PC-9 (cell line): ENCODE results near the gene SLC43A3. TPM values are rescaled to one million over a fixed set of nuclear protein-coding genes. Genes with fewer than 3 reads are reported as not detected.
A peak's percentile ranks its signal among the peaks of the same experiment; 100 is the strongest.

Experiments
- BruUV-seq: library from RNA; stranded (reverse); fragments of 400-500 nt; replicated peaks from 2 replicates; lab custom pipeline; 2021; lab: Mats Ljungman, UMichigan
- CTCF ChIA-PET: fragments of 300-600 bp; sonication (Branson Sonifier 250); formaldehyde crosslinking; loops from one replicate; lab custom pipeline; 2022; ENCODE audit warnings: antibody characterized with exemption; lab: Charles Lee
- POLR2A ChIA-PET: fragments of 300-600 bp; sonication (Branson Sonifier 250); formaldehyde crosslinking; loops from one replicate; lab custom pipeline; 2022; ENCODE audit warnings: antibody characterized with exemption; ENCODE audit not compliant: unreplicated experiment; lab: Charles Lee
- DNase-seq, 2 experiments: peaks; one replicate each; pipeline versions ENCODE4 v3.0.0 to v3.0.0-alpha.2; 2015 to 2022; ENCODE audit warnings: mixed read lengths in 1 of 2
- H2AFZ ChIP-seq: fragments of 200-600 bp; sonication (generic); 2 replicates; pipeline ENCODE4 v1.8.1; 2017; ENCODE audit warnings: antibody characterized with exemption
- H3F3A ChIP-seq: fragments of 200-600 bp; sonication (generic); 2 replicates; pipeline ENCODE4 v1.8.1; 2017; ENCODE audit warnings: antibody characterized with exemption, mild to moderate bottlenecking, low read depth; ENCODE audit not compliant: insufficient read depth
- H3K27ac ChIP-seq: fragments of 200-600 bp; sonication (generic); 2 replicates; pipeline ENCODE4 v1.6.1; 2016; ENCODE audit warnings: mixed run types
- H3K27me3 ChIP-seq: fragments of 200-600 bp; sonication (generic); 2 replicates; pipeline ENCODE4 v1.6.1; 2016; ENCODE audit warnings: low read depth, mixed run types; ENCODE audit not compliant: insufficient read depth
- H3K36me3 ChIP-seq: fragments of 200-600 bp; sonication (generic); 2 replicates; pipeline ENCODE4 v1.6.1; 2016; ENCODE audit warnings: low read depth, mixed run types
- H3K4me1 ChIP-seq: fragments of 200-600 bp; sonication (generic); replicated peaks from 2 replicates; pipeline ENCODE4 v1.6.1; 2016; ENCODE audit warnings: mixed run types; ENCODE audit not compliant: insufficient read depth
- H3K4me2 ChIP-seq: fragments of 200-600 bp; sonication (generic); 2 replicates; pipeline ENCODE4 v1.6.1; 2017; ENCODE audit warnings: mixed run types
- H3K4me3 ChIP-seq: fragments of 200-600 bp; sonication (generic); 2 replicates; pipeline ENCODE4 v1.6.1; 2016; ENCODE audit warnings: mixed run types
- H3K79me2 ChIP-seq: fragments of 200-600 bp; sonication (generic); 2 replicates; pipeline ENCODE4 v1.6.1; 2017; ENCODE audit warnings: low read depth, mixed run types
- H3K9me2 ChIP-seq: fragments of 200-600 bp; sonication (generic); 2 replicates; pipeline ENCODE4 v1.8.1; 2017; ENCODE audit warnings: mild to moderate bottlenecking; ENCODE audit not compliant: insufficient read depth
- H3K9me3 ChIP-seq: fragments of 200-600 bp; sonication (generic); 2 replicates; pipeline ENCODE4 v1.8.1; 2016; ENCODE audit warnings: low read depth; ENCODE audit not compliant: insufficient read depth
- H4K20me1 ChIP-seq: fragments of 200-600 bp; sonication (generic); 2 replicates; pipeline ENCODE4 v1.8.1; 2017; ENCODE audit not compliant: insufficient read depth
- EZH2 ChIP-seq: fragments of 200-600 bp; sonication (generic); IDR thresholded peaks from 2 replicates; pipeline ENCODE4 v1.8.0; 2017; ENCODE audit warnings: antibody characterized with exemption, low read depth
- intact Hi-C: fragments of 100-400 bp; cut with micrococcal nuclease; formaldehyde crosslinking; loops from one replicate; pipeline ENCODE4 v1.10.0; 2022; ENCODE audit not compliant: unreplicated experiment
- total RNA-seq: library from RNA; stranded (reverse); gene quantifications from 2 replicates; pipeline ENCODE4 v1.2.3, GENCODE V29; 2021
- TF ChIP-seq, protein P1 (sequence below): fragments of 200-600 bp; sonication (generic); conservative IDR thresholded peaks from 2 replicates; pipeline ENCODE4 v1.6.1; 2017; ENCODE audit warnings: mixed run types, antibody characterized with exemption, mild to moderate bottlenecking, moderate library complexity

SLC43A3 gene
- total RNA-seq, 1 experiment from 2014 or later = 41.3 TPM

DNA sequence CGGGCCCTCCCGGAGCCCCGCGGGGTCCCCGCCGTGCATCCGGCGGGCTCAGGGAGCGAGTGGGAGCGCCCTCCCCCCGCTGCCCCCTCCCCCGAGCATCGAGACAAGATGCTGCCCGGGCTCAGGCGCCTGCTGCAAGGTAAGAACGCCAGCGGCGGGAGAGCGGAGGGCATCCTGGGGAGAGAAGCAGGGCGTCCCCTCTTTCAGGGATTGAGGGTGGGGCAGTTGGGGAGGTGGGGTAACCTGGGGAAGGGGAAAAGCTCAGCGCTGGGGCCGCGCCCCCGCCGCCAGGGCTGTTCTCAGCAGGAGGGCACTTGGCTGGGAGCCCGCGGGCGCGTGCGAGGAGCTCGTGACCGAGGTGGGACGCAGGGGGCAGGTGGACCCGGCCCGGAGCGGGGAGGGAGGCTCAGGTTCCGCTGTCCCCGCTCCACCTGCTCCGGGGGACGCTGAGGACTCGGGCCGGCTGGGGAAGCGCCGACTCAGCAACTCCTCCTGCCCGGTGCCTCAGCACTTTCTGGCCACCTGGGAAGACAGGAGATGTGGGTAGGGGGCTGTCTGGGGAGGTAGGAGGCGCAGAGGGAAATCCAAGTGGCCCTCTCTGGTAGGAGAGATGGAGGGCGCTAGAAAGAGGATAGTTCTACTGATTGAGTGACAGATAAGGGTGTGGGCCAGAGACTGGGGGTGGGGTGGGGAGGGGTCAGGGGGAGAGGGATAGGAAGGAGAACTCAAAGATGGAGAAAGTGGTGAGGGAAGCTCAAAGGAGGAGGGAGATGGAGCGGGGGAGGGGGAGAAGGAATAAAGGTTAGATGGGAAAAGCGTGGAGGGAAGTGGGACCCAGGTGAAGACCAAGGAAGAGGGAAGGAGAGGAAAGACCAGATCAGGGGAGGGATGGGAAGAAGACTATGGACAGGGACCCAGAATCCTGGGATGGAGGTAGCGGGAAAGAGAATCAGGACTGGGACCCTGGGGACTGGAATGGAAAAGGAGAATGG is 34.1 kb upstream of the SLC43A3 start:
- Histone ChIP-seq H3F3A (no peaks in the 10 kb centered on the region; the same call in 1 of the 2 replicates), H2AFZ (peak overlapping the region; percentile 61; the same call in 1 of the 2 replicates), H3K9me3 (no peaks in the 10 kb centered on the region), H3K79me2 (no peaks in the 10 kb centered on the region), H4K20me1 (no peaks in the 10 kb centered on the region), H3K27ac (no peak overlapping the region), H3K9me2 (no peaks in the 10 kb centered on the region), H3K27me3 (peaks cover 22% of the 10 kb centered on the region), H3K36me3 (no peaks in the 10 kb centered on the region), H3K4me3 (peak overlapping the region; percentile 56), H3K4me2 (peak overlapping the region; percentile 94), H3K4me1 (peaks cover 22% of the 10 kb centered on the region)
- intact Hi-C loops = no loop called here
- CTCF ChIA-PET = interaction anchor here (0.7 to 1.8 kb wide), 6 partner anchors 16 to 1246 kb away, joined by 3 to 11 read pairs (median 4); no protein-coding TSS in a partner anchor
- peak in 1 of 2 experiments; percentile 12 for DNase-seq
- TF ChIP-seq, protein P1, sequence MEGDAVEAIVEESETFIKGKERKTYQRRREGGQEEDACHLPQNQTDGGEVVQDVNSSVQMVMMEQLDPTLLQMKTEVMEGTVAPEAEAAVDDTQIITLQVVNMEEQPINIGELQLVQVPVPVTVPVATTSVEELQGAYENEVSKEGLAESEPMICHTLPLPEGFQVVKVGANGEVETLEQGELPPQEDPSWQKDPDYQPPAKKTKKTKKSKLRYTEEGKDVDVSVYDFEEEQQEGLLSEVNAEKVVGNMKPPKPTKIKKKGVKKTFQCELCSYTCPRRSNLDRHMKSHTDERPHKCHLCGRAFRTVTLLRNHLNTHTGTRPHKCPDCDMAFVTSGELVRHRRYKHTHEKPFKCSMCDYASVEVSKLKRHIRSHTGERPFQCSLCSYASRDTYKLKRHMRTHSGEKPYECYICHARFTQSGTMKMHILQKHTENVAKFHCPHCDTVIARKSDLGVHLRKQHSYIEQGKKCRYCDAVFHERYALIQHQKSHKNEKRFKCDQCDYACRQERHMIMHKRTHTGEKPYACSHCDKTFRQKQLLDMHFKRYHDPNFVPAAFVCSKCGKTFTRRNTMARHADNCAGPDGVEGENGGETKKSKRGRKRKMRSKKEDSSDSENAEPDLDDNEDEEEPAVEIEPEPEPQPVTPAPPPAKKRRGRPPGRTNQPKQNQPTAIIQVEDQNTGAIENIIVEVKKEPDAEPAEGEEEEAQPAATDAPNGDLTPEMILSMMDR = no peak
- TF ChIP-seq EZH2 = peak; percentile 85; the same call in 1 of the 2 replicates
- BruUV-seq = no TSS peak
- POLR2A ChIA-PET = no interaction called here

DNA sequence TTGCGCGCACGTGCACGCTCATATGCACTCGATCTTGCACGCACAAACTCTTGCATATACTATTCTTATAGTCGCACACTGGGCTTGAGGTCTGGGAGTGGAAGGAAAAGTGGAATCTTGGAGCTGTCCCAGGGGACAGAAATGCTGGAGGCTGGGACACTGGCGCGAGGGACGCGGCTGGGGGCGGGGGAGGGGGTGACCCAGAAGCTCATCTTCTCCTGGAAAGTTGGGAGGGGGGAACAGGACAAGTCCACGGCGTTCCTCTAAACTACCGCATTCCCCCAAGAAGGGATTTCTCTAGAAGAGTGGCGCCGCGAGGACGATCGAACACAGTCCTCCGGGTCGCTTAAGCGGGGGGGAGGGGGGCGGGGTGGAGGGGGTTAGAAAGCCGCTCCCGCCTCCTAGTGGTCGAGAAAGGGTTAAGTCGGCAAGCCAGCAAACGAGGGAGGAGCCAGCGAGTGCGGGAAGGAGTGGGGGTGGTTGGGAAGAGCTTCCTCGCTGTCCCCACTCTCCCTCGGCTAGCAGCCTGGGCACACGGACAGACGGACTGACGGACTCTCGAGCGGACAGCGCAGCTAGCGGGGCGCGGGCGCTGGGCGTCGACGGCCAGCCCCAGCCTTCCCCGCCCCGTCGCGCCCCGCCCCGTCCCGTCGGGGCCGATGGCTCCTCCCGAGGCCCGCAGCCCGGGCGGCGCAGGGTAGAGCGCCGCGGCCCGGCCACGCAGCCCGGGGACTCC is 33.3 kb upstream of the SLC43A3 start, which contains the start of gene RTN4RL2:
TSS of gene RTN4RL2 (plus strand) at position 507 of the 736 bp plus-strand sequence. CDS start 338 bp downstream, outside the sequence.
- Histone ChIP-seq H3K4me1 (peaks cover 22% of the 10 kb centered on the region), H3K27me3 (peaks cover 22% of the 10 kb centered on the region), H3K9me3 (no peaks in the 10 kb centered on the region), H3K36me3 (no peaks in the 10 kb centered on the region), H3K27ac (no peak within 1 kb of the TSS), H2AFZ (peak within 1 kb of the TSS; percentile 61; the same call in 1 of the 2 replicates), H3K9me2 (no peaks in the 10 kb centered on the region), H3K4me2 (peak within 1 kb of the TSS; percentile 94), H3F3A (no peaks in the 10 kb centered on the region; the same call in 1 of the 2 replicates), H4K20me1 (no peaks in the 10 kb centered on the region), H3K4me3 (peak within 1 kb of the TSS; percentile 56), H3K79me2 (no peaks in the 10 kb centered on the region)
- TF ChIP-seq, protein P1 = peak; percentile 52; the same call in 1 of the 2 replicates
- TF ChIP-seq EZH2 = no peak
- ChIA-PET CTCF (interaction anchor here (0.7 to 1.8 kb wide), 7 partner anchors 18 to 1245 kb away, joined by 3 to 14 read pairs (median 5); no protein-coding TSS in a partner anchor), POLR2A (interaction anchor here (0.7 kb wide), 1 partner anchor 192 kb away, joined by 3 read pairs; no protein-coding TSS in a partner anchor)
- intact Hi-C loops = no loop called here
- peak in 1 of 2 experiments; percentile 43 for DNase-seq
- BruUV-seq = no TSS peak
